Measurements from ENCODE around the gene FASLG. TPM values are rescaled to one million over a fixed set of nuclear protein-coding genes. Genes with fewer than 3 reads are reported as not detected.

The FASLG gene
- total RNA-seq, 2 experiments from 2014 or later = 6.2 to 6.5 TPM

GRCh38 chr1:172647110-172647564 lies 11.8 kb upstream of the FASLG start:
- peaks cover 70% of the 10 kb centered on the region for H3K4me1 Mint-ChIP-seq (ENCODE audit: low read depth)
- H3K27ac Mint-ChIP-seq = peak overlapping the region; percentile 87
- POLR2A ChIA-PET = interaction anchor here (1.2 kb wide), 1 partner anchor 13 kb away, joined by 6 read pairs; no protein-coding TSS in a partner anchor
- no peaks in the 10 kb centered on the region for H3K9me3 Mint-ChIP-seq (ENCODE audit: insufficient read depth)
- ATAC-seq = peak; percentile 54
- peak; percentile 70 for DNase-seq
- peaks cover 18% of the 10 kb centered on the region for H3K36me3 Mint-ChIP-seq (ENCODE audit: low read depth)
- no peaks in the 10 kb centered on the region for H3K27me3 Mint-ChIP-seq (ENCODE audit: low read depth)
- CTCF ChIA-PET = interaction anchor here (0.8 to 1.2 kb wide), 4 partner anchors 38 to 107 kb away, joined by 3 to 5 read pairs (median 4); no protein-coding TSS in a partner anchor
- peak overlapping the region; percentile 29 for H3K4me3 Mint-ChIP-seq

GRCh38 chr1:172647987-172648386 lies 10.9 kb upstream of the FASLG start:
- Mint-ChIP-seq H3K27me3 (ENCODE audit: low read depth) (no peaks in the 10 kb centered on the region), H3K4me3 (no peak overlapping the region), H3K27ac (peak overlapping the region; percentile 87), H3K9me3 (ENCODE audit: insufficient read depth) (no peaks in the 10 kb centered on the region), H3K36me3 (ENCODE audit: low read depth) (peaks cover 18% of the 10 kb centered on the region), H3K4me1 (ENCODE audit: low read depth) (peaks cover 69% of the 10 kb centered on the region)
- CTCF ChIA-PET = no interaction called here
- no peak for DNase-seq
- POLR2A ChIA-PET = no interaction called here
- no peak for ATAC-seq

DNA sequence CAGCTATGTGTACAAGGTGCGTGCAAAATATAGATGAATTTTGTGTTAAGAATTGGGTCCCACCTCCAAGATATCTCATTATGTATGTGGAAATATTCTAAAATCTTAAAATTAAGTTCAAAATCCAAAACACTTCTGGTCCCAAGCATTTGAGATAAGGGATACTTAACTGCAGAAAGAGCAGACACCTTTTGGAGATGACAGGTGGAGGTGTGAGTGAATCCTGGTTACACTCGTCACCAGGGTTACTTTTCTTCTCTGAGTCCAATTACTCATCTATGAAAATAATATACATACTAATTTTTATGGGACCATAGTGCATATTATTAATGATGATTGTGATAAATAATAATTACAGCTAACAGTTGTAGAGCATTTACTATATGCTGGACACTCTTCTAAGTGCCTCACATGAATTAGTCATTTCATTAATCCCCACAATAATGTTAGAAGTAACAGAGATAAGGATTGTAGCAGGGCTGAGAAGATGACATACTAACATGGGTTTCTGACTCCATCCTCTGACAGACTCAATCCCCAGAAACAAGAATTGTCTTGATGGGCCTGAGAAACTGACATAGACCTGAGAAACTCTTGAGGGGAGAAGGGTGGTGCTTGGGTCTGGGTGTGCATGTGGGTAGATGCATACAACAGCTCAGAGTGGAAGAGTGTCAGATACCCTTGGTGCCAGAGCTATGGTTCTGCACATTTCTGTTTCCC lies 8.3 kb upstream of the FASLG start:
- no peak overlapping the region for H3K4me3 Mint-ChIP-seq
- H3K36me3 Mint-ChIP-seq (ENCODE audit: low read depth) = peaks cover 17% of the 10 kb centered on the region
- POLR2A ChIA-PET = no interaction called here
- H3K27me3 Mint-ChIP-seq (ENCODE audit: low read depth) = no peaks in the 10 kb centered on the region
- H3K9me3 Mint-ChIP-seq (ENCODE audit: insufficient read depth) = peaks cover 4% of the 10 kb centered on the region
- peaks cover 59% of the 10 kb centered on the region for H3K4me1 Mint-ChIP-seq (ENCODE audit: low read depth)
- DNase-seq (no peak), ATAC-seq (no peak)
- H3K27ac Mint-ChIP-seq = no peak overlapping the region
- CTCF ChIA-PET = interaction anchor here (1.3 to 1.9 kb wide), 6 partner anchors 10 to 77 kb away, joined by 3 to 5 read pairs (median 4); no protein-coding TSS in a partner anchor

GRCh38 chr1:172653015-172653709 lies 5.7 kb upstream of the FASLG start:
- Mint-ChIP-seq H3K9me3 (ENCODE audit: insufficient read depth) (peaks cover 4% of the 10 kb centered on the region), H3K27ac (no peak overlapping the region), H3K4me1 (ENCODE audit: low read depth) (peaks cover 39% of the 10 kb centered on the region), H3K27me3 (ENCODE audit: low read depth) (no peaks in the 10 kb centered on the region), H3K36me3 (ENCODE audit: low read depth) (peaks cover 16% of the 10 kb centered on the region), H3K4me3 (no peak overlapping the region)
- ChIA-PET POLR2A (no interaction called here), CTCF (interaction anchor here (1.4 kb wide), 1 partner anchor 66 kb away, joined by 4 read pairs; no protein-coding TSS in a partner anchor)
- DNase-seq = no peak
- peak; percentile 38 for ATAC-seq

GRCh38 chr1:172654535-172654934 lies 4.4 kb upstream of the FASLG start:
- Mint-ChIP-seq H3K27me3 (ENCODE audit: low read depth) (no peaks in the 10 kb centered on the region), H3K27ac (no peak overlapping the region), H3K4me1 (ENCODE audit: low read depth) (peaks cover 43% of the 10 kb centered on the region), H3K4me3 (no peak overlapping the region), H3K9me3 (ENCODE audit: insufficient read depth) (peaks cover 4% of the 10 kb centered on the region), H3K36me3 (ENCODE audit: low read depth) (peaks cover 16% of the 10 kb centered on the region)
- DNase-seq (no peak), ATAC-seq (no peak)
- ChIA-PET CTCF (interaction anchor here (0.7 to 1.2 kb wide), 2 partner anchors 44 to 122 kb away, joined by 3 read pairs; partner anchors contain the start of gene SUCO), POLR2A (interaction anchor here (1.0 kb wide), 2 partner anchors 14 to 21 kb away, joined by 3 read pairs; no protein-coding TSS in a partner anchor)

- peaks cover 60% of the 10 kb centered on the region for H3K4me1 Mint-ChIP-seq (ENCODE audit: low read depth)
- H3K4me3 Mint-ChIP-seq = no peak overlapping the region
- no peaks in the 10 kb centered on the region for H3K27me3 Mint-ChIP-seq (ENCODE audit: low read depth)
- ATAC-seq (no peak), DNase-seq (no peak)
- peaks cover 4% of the 10 kb centered on the region for H3K9me3 Mint-ChIP-seq (ENCODE audit: insufficient read depth)
- ChIA-PET CTCF (interaction anchor here (0.8 kb wide), 1 partner anchor 72 kb away, joined by 3 read pairs; no protein-coding TSS in a partner anchor), POLR2A (no interaction called here)
- H3K36me3 Mint-ChIP-seq (ENCODE audit: low read depth) = peaks cover 22% of the 10 kb centered on the region
- H3K27ac Mint-ChIP-seq = no peak overlapping the region
These were observed 2.3 kb upstream of the FASLG start for GRCh38 chr1:172656576-172656975.

DNA sequence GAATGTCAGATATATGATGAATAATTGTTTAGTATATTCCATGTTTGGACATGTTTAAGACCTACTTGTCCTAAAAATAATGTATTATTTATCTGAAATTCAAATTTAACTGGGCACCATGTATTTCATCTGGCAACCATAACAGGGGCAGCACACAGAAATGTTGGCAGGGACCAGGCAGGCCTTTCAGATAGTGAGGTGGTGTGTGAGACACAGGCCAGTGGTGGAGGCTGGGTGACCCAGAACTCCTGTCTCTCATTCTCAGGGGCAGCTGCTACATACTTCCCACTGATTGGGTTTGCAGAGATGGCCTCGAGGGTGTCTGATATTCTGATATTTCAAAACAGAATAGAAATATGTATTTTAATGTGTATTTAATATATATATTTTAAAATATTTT lies 1.3 kb upstream of the FASLG start:
- no peaks in the 10 kb centered on the region for H3K27me3 Mint-ChIP-seq (ENCODE audit: low read depth)
- ATAC-seq = no peak
- H3K9me3 Mint-ChIP-seq (ENCODE audit: insufficient read depth) = peaks cover 4% of the 10 kb centered on the region
- no peak overlapping the region for H3K4me3 Mint-ChIP-seq
- peaks cover 65% of the 10 kb centered on the region for H3K4me1 Mint-ChIP-seq (ENCODE audit: low read depth)
- POLR2A ChIA-PET = interaction anchor here (1.4 to 1.5 kb wide), 2 partner anchors 14 to 18 kb away, joined by 4 read pairs; no protein-coding TSS in a partner anchor
- H3K27ac Mint-ChIP-seq = no peak overlapping the region
- peaks cover 22% of the 10 kb centered on the region for H3K36me3 Mint-ChIP-seq (ENCODE audit: low read depth)
- CTCF ChIA-PET = interaction anchor here (1.9 to 7.6 kb wide), 4 partner anchors 18 to 62 kb away, joined by 7 to 81 read pairs (median 8); no protein-coding TSS in a partner anchor
- DNase-seq = no peak

DNA sequence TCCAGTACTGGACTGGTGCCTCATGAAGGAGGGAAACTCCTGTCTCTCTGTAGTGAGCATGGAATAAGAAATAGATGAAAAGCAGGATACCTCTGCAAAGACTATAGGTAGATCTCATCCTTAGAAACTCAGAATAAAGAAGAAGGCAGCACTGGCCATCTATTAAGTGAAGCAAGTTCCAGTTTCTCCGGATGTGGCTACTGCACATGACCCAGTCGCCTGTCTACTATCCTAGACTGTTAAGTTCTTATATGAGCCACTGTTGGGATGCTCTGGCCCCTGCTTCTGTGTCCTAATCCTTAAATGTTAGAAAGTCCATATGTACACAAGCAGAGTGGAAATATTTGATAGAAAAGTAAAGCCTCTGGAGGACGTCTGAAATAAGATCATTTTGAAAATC lies 2.2 kb downstream of the FASLG start:
- no peak for ATAC-seq

GRCh38 chr1:172662464-172663109 lies 3.7 kb downstream of the FASLG start:
- peak; percentile 80 for ATAC-seq
- CTCF ChIA-PET = interaction anchor here (0.7 to 7.6 kb wide), 7 partner anchors 8 to 64 kb away, joined by 3 to 81 read pairs (median 7); no protein-coding TSS in a partner anchor
- peaks cover 57% of the 10 kb centered on the region for H3K36me3 Mint-ChIP-seq (ENCODE audit: low read depth)
- POLR2A ChIA-PET = interaction anchor here (0.6 kb wide), 1 partner anchor 20 kb away, joined by 3 read pairs; no protein-coding TSS in a partner anchor
- peaks cover 10% of the 10 kb centered on the region for H3K9me3 Mint-ChIP-seq (ENCODE audit: insufficient read depth)
- no peaks in the 10 kb centered on the region for H3K27me3 Mint-ChIP-seq (ENCODE audit: low read depth)
- peak overlapping the region; percentile 81 for H3K4me3 Mint-ChIP-seq
- peaks cover 81% of the 10 kb centered on the region for H3K4me1 Mint-ChIP-seq (ENCODE audit: low read depth)
- peak overlapping the region; percentile 83 for H3K27ac Mint-ChIP-seq
- DNase-seq = peak; percentile 93

More for the DNA sequence above, 2.2 kb downstream of the FASLG start:
- POLR2A ChIA-PET = interaction anchor here (1.2 to 2.4 kb wide), 3 partner anchors 9 to 58 kb away, joined by 4 to 7 read pairs (median 6); no protein-coding TSS in a partner anchor
- CTCF ChIA-PET = interaction anchor here (0.8 to 7.6 kb wide), 8 partner anchors 9 to 65 kb away, joined by 3 to 81 read pairs (median 10); no protein-coding TSS in a partner anchor
- H3K36me3 Mint-ChIP-seq (ENCODE audit: low read depth) = peaks cover 48% of the 10 kb centered on the region
- no peaks in the 10 kb centered on the region for H3K27me3 Mint-ChIP-seq (ENCODE audit: low read depth)
- peak overlapping the region; percentile 77 for H3K27ac Mint-ChIP-seq
- peaks cover 75% of the 10 kb centered on the region for H3K4me1 Mint-ChIP-seq (ENCODE audit: low read depth)
- peak overlapping the region; percentile 81 for H3K4me3 Mint-ChIP-seq
- DNase-seq = no peak
- peaks cover 9% of the 10 kb centered on the region for H3K9me3 Mint-ChIP-seq (ENCODE audit: insufficient read depth)

GRCh38 chr1:172663732-172664131 lies 4.8 kb downstream of the FASLG start:
- Mint-ChIP-seq H3K27me3 (ENCODE audit: low read depth) (no peaks in the 10 kb centered on the region), H3K36me3 (ENCODE audit: low read depth) (peaks cover 65% of the 10 kb centered on the region), H3K27ac (peak overlapping the region; percentile 83), H3K9me3 (ENCODE audit: insufficient read depth) (peaks cover 17% of the 10 kb centered on the region), H3K4me1 (ENCODE audit: low read depth) (peaks cover 86% of the 10 kb centered on the region), H3K4me3 (peak overlapping the region; percentile 81)
- ATAC-seq = no peak
- no peak for DNase-seq
- ChIA-PET CTCF (interaction anchor here (1.2 to 7.6 kb wide), 4 partner anchors 11 to 56 kb away, joined by 4 to 81 read pairs (median 9); no protein-coding TSS in a partner anchor), POLR2A (interaction anchor here (0.6 to 2.0 kb wide), 2 partner anchors 11 to 35 kb away, joined by 3 to 7 read pairs; no protein-coding TSS in a partner anchor)

- Mint-ChIP-seq H3K36me3 (ENCODE audit: low read depth) (peaks cover 59% of the 10 kb centered on the region), H3K9me3 (ENCODE audit: insufficient read depth) (peaks cover 17% of the 10 kb centered on the region), H3K27ac (peak overlapping the region; percentile 14), H3K4me3 (no peak overlapping the region), H3K27me3 (ENCODE audit: low read depth) (no peaks in the 10 kb centered on the region), H3K4me1 (ENCODE audit: low read depth) (peaks cover 83% of the 10 kb centered on the region)
- CTCF ChIA-PET = interaction anchor here (1.0 to 1.5 kb wide), 3 partner anchors 25 to 41 kb away, joined by 3 to 4 read pairs (median 3); no protein-coding TSS in a partner anchor
- ATAC-seq = no peak
- DNase-seq = no peak
- POLR2A ChIA-PET = no interaction called here
These were observed 9.2 kb downstream of the FASLG start for GRCh38 chr1:172668097-172668496.

All from activated CD8-positive, alpha-beta T cell treated with anti-CD3 and anti-CD28 coated beads, Interleukin-2, amount 10 ng/mL, durations not matched to agents 7 days and 5 days (primary cell).